Nephron progenitor cell (in vitro differentiated cells): ENCODE data around the gene AIP.
A peak's percentile ranks its signal among the peaks of the same experiment; 100 is the strongest.

Experiments
- DNase-seq: peaks from one replicate; pipeline ENCODE4 v3.0.0; 2021
- H3K27ac Mint-ChIP-seq: 2 replicates; pipeline ENCODE4 v1.8.0; 2021; ENCODE audit warnings: mild to moderate bottlenecking, moderate library complexity, mixed read lengths
- H3K27me3 Mint-ChIP-seq: 2 replicates; pipeline ENCODE4 v1.8.0; 2021; ENCODE audit warnings: mild to moderate bottlenecking, low read depth, mixed read lengths; ENCODE audit not compliant: poor library complexity
- H3K36me3 Mint-ChIP-seq: 2 replicates; pipeline ENCODE4 v1.8.0; 2021; ENCODE audit warnings: low read depth, mixed read lengths
- H3K4me1 Mint-ChIP-seq: 2 replicates; pipeline ENCODE4 v1.8.0; 2021; ENCODE audit warnings: mixed read lengths
- H3K4me3 Mint-ChIP-seq: 2 replicates; pipeline ENCODE4 v1.8.0; 2021; ENCODE audit warnings: mild to moderate bottlenecking, moderate library complexity, mixed read lengths
- H3K9me3 Mint-ChIP-seq: 2 replicates; pipeline ENCODE4 v1.8.0; 2021; ENCODE audit warnings: mild to moderate bottlenecking, moderate library complexity, mixed read lengths
- TF ChIP-seq, protein P1 (sequence below): fragments of 200-600 bp; sonication (generic); IDR thresholded peaks from 2 replicates; pipeline ENCODE4 v1.5.0; 2021; ENCODE audit warnings: antibody characterized with exemption

AIP gene

DNA sequence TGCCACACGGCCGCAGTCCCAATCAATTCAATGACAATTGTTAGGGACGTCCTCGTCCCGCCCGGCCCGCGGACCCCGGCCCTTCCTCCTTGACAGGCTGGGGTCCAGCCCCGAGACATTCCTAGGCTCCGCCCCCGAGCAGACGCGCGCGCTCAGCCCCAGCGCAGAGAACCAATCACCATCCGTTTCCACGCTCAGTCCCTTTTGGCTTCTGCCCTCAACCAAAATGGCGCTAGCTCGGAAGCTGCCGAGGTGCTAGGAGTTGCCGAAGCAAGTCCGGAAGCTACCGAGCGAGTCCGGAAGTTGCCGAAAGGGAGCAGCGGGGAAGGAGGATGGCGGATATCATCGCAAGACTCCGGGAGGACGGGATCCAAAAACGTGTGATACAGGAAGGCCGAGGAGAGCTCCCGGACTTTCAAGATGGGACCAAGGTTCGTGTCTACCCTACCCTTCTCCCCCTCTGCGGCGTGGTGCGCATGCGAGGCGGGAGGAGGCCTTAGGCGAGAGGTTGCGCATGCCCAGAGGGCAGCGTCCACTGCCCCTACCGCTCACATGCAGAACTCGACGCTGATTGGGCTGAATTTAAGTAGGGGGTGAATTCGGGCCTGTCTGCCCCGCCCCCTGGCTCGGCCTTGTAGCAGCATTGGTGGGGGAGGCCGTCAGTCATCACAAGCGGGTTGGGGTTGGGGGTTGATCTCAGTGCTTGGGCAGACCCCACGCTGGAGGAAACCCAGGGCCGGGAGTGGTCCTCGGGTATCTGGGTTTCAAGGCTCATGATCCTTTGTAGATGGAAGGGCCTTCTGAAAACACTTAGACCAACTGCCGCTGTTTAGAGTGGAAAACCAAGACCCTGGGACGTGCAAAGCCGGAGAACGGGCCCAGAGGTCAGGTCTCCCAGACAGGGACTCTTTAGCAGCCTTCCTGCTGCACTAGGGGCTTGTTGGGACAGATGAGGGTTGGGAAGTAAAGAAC, at the start of gene AIP:
AIP (plus strand) TSS at position 200 of the 972 bp plus-strand sequence; CDS start at position 333, 133 bp downstream.
- TF ChIP-seq, protein P1, sequence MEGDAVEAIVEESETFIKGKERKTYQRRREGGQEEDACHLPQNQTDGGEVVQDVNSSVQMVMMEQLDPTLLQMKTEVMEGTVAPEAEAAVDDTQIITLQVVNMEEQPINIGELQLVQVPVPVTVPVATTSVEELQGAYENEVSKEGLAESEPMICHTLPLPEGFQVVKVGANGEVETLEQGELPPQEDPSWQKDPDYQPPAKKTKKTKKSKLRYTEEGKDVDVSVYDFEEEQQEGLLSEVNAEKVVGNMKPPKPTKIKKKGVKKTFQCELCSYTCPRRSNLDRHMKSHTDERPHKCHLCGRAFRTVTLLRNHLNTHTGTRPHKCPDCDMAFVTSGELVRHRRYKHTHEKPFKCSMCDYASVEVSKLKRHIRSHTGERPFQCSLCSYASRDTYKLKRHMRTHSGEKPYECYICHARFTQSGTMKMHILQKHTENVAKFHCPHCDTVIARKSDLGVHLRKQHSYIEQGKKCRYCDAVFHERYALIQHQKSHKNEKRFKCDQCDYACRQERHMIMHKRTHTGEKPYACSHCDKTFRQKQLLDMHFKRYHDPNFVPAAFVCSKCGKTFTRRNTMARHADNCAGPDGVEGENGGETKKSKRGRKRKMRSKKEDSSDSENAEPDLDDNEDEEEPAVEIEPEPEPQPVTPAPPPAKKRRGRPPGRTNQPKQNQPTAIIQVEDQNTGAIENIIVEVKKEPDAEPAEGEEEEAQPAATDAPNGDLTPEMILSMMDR: no peak
- peak; percentile 99 for DNase-seq
- H3K27ac Mint-ChIP-seq: peak within 1 kb of the TSS; percentile 90
- H3K4me3 Mint-ChIP-seq: peak within 1 kb of the TSS; percentile 86
- H3K4me1 Mint-ChIP-seq: peaks cover 48% of the 10 kb centered on the region
- H3K27me3 Mint-ChIP-seq: peaks cover 23% of the 10 kb centered on the region
- H3K9me3 Mint-ChIP-seq: peaks cover 8% of the 10 kb centered on the region
- peaks cover 14% of the 10 kb centered on the region for H3K36me3 Mint-ChIP-seq

DNA sequence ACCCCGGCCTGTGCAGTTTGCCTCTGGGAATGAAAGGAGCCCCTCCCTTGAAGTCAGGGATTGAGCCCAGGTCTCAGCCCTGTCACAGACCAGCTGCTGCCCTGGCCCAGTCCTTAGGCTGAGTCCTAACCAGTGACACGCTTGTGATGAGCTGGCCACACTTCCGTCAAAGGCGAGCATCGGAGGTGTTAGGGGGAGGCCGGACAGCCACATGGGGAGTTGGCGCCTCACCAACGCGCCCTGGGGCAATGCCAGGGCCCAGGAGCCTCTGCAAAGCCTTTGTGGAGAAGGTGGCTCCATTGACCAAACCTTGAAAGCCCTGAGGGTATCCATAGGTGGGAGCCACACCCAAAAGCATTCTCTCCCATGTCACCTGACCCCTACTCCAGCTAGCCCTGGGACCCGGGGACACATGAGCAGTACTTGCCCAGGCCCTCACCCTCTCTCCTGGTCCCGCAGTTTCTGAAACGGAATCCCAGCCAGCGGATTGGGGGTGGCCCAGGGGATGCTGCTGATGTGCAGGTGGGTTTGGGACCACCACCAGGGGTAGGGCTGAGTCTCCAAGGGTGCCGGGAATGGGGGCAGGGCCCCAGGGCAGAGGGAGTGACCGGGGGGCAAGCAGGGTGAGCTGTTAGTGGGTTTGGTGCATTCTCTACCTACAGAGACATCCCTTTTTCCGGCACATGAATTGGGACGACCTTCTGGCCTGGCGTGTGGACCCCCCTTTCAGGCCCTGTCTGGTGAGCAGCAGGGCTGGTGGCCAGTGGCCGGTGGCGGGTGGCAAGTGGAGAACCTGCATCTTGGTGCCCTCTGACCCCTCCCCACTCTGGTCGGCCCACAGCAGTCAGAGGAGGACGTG, 49.1 kb upstream of the AIP start:
- H3K27ac Mint-ChIP-seq: peak overlapping the region; percentile 45
- H3K4me1 Mint-ChIP-seq: peaks cover 16% of the 10 kb centered on the region
- H3K9me3 Mint-ChIP-seq: no peaks in the 10 kb centered on the region
- peaks cover 9% of the 10 kb centered on the region for H3K36me3 Mint-ChIP-seq
- TF ChIP-seq, protein P1: no peak
- no peak for DNase-seq
- H3K27me3 Mint-ChIP-seq: no peaks in the 10 kb centered on the region
- no peak overlapping the region for H3K4me3 Mint-ChIP-seq

DNA sequence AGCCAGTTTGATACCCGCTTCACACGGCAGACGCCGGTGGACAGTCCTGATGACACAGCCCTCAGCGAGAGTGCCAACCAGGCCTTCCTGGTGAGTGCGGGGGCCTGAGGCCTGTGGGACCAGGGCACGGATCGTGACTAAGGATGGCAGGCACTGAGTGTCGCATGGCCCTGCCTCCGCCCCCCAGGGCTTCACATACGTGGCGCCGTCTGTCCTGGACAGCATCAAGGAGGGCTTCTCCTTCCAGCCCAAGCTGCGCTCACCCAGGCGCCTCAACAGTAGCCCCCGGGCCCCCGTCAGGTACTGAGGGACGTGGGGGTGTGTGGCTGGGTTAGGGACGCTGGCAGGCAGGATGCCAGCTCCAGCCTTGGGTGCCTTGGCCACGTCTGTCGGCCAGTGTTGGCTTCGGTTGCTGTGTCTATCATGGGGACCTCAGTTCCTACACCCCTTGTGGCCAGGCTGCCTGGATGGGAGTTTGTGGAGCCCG, 48.4 kb upstream of the AIP start:
- no peak overlapping the region for H3K4me3 Mint-ChIP-seq
- TF ChIP-seq, protein P1: no peak
- H3K9me3 Mint-ChIP-seq: no peaks in the 10 kb centered on the region
- H3K27me3 Mint-ChIP-seq: no peaks in the 10 kb centered on the region
- DNase-seq: no peak
- peaks cover 11% of the 10 kb centered on the region for H3K4me1 Mint-ChIP-seq
- H3K27ac Mint-ChIP-seq: no peak overlapping the region
- peaks cover 11% of the 10 kb centered on the region for H3K36me3 Mint-ChIP-seq

DNA sequence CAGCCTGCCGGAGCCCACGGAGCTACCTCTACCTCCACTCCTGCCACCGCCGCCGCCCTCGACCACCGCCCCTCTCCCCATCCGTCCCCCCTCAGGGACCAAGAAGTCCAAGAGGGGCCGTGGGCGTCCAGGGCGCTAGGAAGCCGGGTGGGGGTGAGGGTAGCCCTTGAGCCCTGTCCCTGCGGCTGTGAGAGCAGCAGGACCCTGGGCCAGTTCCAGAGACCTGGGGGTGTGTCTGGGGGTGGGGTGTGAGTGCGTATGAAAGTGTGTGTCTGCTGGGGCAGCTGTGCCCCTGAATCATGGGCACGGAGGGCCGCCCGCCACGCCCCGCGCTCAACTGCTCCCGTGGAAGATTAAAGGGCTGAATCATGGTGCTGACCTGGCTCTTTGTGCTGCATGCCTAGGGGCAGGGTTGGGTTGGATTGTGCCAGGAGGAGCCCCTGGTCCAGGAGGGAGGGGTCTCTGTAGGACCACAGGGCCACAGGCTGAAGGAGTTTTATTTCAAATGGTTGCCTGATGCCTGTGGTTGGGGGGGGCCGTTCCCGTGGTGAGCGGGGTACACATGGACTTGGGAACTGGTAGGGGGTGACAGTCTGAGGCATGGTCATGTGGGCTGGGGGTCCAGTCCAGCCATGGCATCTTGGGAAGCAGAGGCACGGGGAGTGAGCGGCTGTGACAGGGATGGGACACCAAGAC, 47.6 kb upstream of the AIP start:
- H3K9me3 Mint-ChIP-seq: no peaks in the 10 kb centered on the region
- H3K36me3 Mint-ChIP-seq: peaks cover 14% of the 10 kb centered on the region
- H3K4me1 Mint-ChIP-seq: peaks cover 11% of the 10 kb centered on the region
- TF ChIP-seq, protein P1: no peak
- no peak overlapping the region for H3K27ac Mint-ChIP-seq
- H3K27me3 Mint-ChIP-seq: no peaks in the 10 kb centered on the region
- no peak for DNase-seq
- no peak overlapping the region for H3K4me3 Mint-ChIP-seq

DNA sequence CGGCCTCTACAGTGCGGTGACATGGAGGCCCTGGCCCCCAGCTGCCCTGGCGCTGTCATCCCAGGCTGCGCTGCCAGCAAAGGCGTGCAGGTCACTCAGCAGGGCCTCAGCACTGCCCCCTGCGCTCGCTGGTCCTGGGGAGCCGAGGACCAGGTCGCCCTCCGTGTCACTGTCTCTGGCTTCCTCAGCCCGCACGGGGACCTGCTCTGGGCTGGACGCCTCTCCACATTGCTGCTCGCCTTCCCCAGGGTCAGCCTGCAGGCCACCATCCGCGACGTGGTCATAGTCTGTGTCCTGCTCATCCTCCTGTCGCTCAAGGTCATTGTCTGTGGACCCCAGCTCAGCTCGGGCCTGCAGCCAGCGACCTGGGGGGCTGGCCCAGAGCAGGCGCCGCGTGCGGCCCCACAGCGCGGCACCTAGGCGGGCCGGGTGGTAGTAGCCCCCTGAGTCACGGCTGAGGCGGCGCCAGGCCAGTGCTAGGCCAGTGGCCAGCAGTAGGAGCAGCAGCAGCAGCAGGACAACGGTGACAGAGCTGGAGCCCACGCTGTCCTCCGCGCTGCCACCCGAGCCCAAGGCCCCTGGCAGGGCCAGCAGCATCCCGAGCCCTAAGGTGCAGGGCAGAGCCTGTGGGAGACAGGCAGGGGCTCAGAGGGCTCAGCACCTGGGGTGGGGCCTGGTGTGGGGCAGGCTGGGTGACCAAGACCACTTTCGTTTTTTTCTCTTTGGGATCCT, 46.9 kb upstream of the AIP start:
- DNase-seq: no peak
- Mint-ChIP-seq H3K27me3 (no peaks in the 10 kb centered on the region), H3K4me3 (no peak overlapping the region), H3K36me3 (peaks cover 14% of the 10 kb centered on the region), H3K4me1 (peaks cover 11% of the 10 kb centered on the region), H3K9me3 (no peaks in the 10 kb centered on the region), H3K27ac (no peak overlapping the region)
- TF ChIP-seq, protein P1: no peak
